Esophagus muscularis mucosa (tissue), 4 donors: Measurements from ENCODE around the gene ENDOU. TPM values are rescaled to one million over a fixed set of nuclear protein-coding genes. Genes with fewer than 3 reads are reported as not detected.

Experiments used
- DNase-seq: peaks from one replicate; pipeline ENCODE4 v3.0.0-alpha.2; 2017; ENCODE audit errors: extremely low spot score
- H3K27ac ChIP-seq, 4 donors: fragments of 200-600 bp; sonication (generic); replicated peaks in 1 of 4; 1 replicate in 3 of 4; 2 replicates in 1 of 4; pipeline ENCODE4 v1.5.1; 2016 to 2019; ENCODE audit warnings: mild to moderate bottlenecking in 1 of 4
- H3K27me3 ChIP-seq, 4 donors: fragments of 200-600 bp; sonication (generic); one replicate each; pipeline versions ENCODE4 v1.5.1 to v1.6.0; 2016 to 2019
- H3K36me3 ChIP-seq, 4 donors: fragments of 200-600 bp; sonication (generic); one replicate each; pipeline ENCODE4 v1.5.1; 2016 to 2019
- H3K4me1 ChIP-seq, 4 donors: fragments of 200-600 bp; sonication (generic); one replicate each; pipeline ENCODE4 v1.5.1; 2016 to 2019
- H3K4me3 ChIP-seq, 4 donors: fragments of 200-600 bp; sonication (generic); 1 replicate in 2 of 4; 2 replicates in 2 of 4; pipeline ENCODE4 v1.5.1; 2016 to 2019; ENCODE audit warnings: mild to moderate bottlenecking in 4 of 4, moderate library complexity in 1 of 4
- H3K9me3 ChIP-seq, 4 donors: fragments of 200-600 bp; sonication (generic); 1 replicate in 3 of 4; 2 replicates in 1 of 4; pipeline ENCODE4 v1.5.1; 2016 to 2019
- EP300 ChIP-seq: sonication (generic); formaldehyde crosslinking; IDR thresholded peaks from one replicate; pipeline ENCODE4 v1.6.1; 2017; ENCODE audit warnings: antibody characterized with exemption
- POLR2A ChIP-seq: fragments of 450-650 bp; IDR thresholded peaks from one replicate; pipeline ENCODE4 v1.6.1; 2017; ENCODE audit warnings: antibody characterized with exemption, moderate library complexity, mild to moderate bottlenecking, low read depth
- POLR2AphosphoS5 ChIP-seq, 2 donors: sonication (generic); formaldehyde crosslinking; IDR thresholded peaks; one replicate each; pipeline ENCODE4 v1.6.1; 2017; ENCODE audit warnings: antibody characterized with exemption in 2 of 2
- WGBS: methylation state at CpG from one replicate; pipeline ENCODE4 v1.1.5; 2018; 5-methylcytosine and 5-hydroxymethylcytosine counted together
- intact Hi-C: fragments of 100-400 bp; cut with DNase I; formaldehyde crosslinking; loops from one replicate; pipeline ENCODE4 v1.15.1; 2023
- total RNA-seq, 4 donors: library from RNA; depleted of rRNA; stranded (reverse); fragments of >200 nt; gene quantifications; one replicate each; pipeline versions ENCODE4 v1.1.0 to v1.2.1, GENCODE V29; 2016
- TF ChIP-seq, protein P1 (sequence below), 3 experiments: fragments of 200-600 bp in 2 of 3; fragments of 450-650 bp in 1 of 3; sonication (generic) in 2 of 3; IDR thresholded peaks; one replicate each; pipeline ENCODE4 v1.5.1; 2017 to 2019; ENCODE audit warnings: antibody characterized with exemption in 3 of 3, mild to moderate bottlenecking in 2 of 3, moderate library complexity in 1 of 3

The ENDOU gene
- total RNA-seq, 4 donors from 2014 or later, result 0.39 to 2.0 TPM; not detected in 2

DNA sequence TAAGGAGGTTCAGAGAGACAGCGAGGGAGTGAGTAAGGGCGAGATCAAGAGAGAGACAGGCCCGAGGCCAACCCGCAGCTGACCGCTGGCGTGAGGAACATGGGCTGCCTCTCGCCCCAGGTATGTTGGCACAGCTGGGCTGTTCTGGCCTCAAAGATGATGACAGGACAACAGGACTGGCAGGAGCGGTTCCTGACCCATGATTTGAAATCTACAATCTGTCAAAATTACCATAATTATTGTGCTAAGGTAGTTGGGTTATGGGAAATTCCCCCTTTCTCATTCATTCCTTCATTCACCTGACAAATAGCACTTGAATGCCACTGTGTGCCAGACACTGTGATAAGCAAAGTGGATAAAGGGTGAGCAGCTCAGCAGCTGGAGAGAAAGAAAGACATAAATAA is 5.1 kb upstream of the ENDOU start:
- Histone ChIP-seq H3K9me3 (no peaks in the 10 kb centered on the region), H3K36me3 (no peaks in the 10 kb centered on the region), H3K27me3 (no peaks in the 10 kb centered on the region), H3K4me1 (peaks cover 20 to 35% (median 26%) of the 10 kb centered on the region in 4 donors), H3K4me3 (no peak overlapping the region), H3K27ac (peak overlapping the region in 1 of 4 donors; percentile 8)
- no peak for DNase-seq
- intact Hi-C loops, result no loop called here
- WGBS, result 77% methylated on average over 8 of the region's 8 CpGs
- TF ChIP-seq, protein P1, sequence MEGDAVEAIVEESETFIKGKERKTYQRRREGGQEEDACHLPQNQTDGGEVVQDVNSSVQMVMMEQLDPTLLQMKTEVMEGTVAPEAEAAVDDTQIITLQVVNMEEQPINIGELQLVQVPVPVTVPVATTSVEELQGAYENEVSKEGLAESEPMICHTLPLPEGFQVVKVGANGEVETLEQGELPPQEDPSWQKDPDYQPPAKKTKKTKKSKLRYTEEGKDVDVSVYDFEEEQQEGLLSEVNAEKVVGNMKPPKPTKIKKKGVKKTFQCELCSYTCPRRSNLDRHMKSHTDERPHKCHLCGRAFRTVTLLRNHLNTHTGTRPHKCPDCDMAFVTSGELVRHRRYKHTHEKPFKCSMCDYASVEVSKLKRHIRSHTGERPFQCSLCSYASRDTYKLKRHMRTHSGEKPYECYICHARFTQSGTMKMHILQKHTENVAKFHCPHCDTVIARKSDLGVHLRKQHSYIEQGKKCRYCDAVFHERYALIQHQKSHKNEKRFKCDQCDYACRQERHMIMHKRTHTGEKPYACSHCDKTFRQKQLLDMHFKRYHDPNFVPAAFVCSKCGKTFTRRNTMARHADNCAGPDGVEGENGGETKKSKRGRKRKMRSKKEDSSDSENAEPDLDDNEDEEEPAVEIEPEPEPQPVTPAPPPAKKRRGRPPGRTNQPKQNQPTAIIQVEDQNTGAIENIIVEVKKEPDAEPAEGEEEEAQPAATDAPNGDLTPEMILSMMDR (IDR thresholded peaks at IDR 0.05), result no peak

DNA sequence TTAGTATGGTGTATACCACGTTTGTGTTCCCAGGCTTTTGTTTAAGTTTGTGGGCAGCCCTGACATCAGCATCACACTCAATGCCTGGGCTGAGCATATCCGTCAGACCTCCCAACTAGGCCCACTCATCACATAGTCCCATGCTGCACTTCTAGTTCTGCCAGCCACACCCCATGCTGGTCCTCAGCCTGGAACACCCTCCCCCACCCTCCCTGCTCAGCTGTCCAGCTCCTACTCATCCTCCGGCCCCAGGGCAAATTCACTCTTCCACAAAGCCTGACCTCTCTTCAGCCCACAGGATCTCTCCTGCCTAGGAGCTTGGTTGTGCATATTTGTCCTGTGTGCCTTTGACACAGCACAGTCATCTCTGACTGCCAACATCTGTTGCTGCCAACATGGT is 3.9 kb upstream of the ENDOU start:
- TF ChIP-seq, protein P1 (IDR thresholded peaks at IDR 0.05), result no peak
- TF ChIP-seq POLR2A (no peak), POLR2AphosphoS5 (IDR thresholded peaks at IDR 0.05) (no peak), EP300 (no peak)
- Histone ChIP-seq H3K27ac (no peak overlapping the region), H3K36me3 (no peaks in the 10 kb centered on the region), H3K4me1 (peaks cover 9 to 24% (median 15%) of the 10 kb centered on the region in 4 donors), H3K27me3 (no peaks in the 10 kb centered on the region), H3K9me3 (no peaks in the 10 kb centered on the region), H3K4me3 (no peak overlapping the region)
- 70% methylated on average over 3 of the region's 3 CpGs for WGBS
- no peak for DNase-seq
- intact Hi-C loops, result no loop called here

DNA sequence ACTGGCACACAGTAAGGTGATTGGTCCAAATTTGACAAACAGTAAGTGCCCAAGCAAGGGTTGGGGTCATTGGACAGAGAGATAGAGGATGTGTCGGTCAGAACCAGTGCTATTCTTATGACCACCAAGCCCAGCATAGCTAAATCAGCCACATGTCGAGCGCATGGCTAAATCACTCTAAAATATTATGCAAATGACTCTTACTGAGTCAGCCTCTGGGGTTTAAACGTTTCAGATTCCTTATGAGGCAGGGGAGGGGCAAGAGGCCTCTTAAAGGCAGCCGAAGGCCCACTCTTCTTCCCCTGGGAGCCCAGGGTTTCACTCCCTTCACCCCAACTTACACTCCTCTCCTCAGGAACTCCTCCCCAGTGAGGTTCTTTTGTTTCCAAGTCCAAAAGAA is 603 bp upstream of the ENDOU start:
- H3K9me3 ChIP-seq, result no peaks in the 10 kb centered on the region
- no peak overlapping the region for H3K4me3 ChIP-seq
- intact Hi-C loops, result no loop called here
- TF ChIP-seq POLR2A, result no peak
- no peak for TF ChIP-seq EP300
- no peak for TF ChIP-seq POLR2AphosphoS5 (IDR thresholded peaks at IDR 0.05)
- TF ChIP-seq, protein P1 (IDR thresholded peaks at IDR 0.05), result no peak
- H3K36me3 ChIP-seq, result peaks cover 0 to 6% (median 0%) of the 10 kb centered on the region in 4 donors
- no peaks in the 10 kb centered on the region for H3K27me3 ChIP-seq
- DNase-seq, result no peak
- no peak overlapping the region for H3K27ac ChIP-seq
- peaks cover 14 to 24% (median 16%) of the 10 kb centered on the region in 4 donors for H3K4me1 ChIP-seq
- 49% methylated on average over 5 of the region's 5 CpGs for WGBS

DNA sequence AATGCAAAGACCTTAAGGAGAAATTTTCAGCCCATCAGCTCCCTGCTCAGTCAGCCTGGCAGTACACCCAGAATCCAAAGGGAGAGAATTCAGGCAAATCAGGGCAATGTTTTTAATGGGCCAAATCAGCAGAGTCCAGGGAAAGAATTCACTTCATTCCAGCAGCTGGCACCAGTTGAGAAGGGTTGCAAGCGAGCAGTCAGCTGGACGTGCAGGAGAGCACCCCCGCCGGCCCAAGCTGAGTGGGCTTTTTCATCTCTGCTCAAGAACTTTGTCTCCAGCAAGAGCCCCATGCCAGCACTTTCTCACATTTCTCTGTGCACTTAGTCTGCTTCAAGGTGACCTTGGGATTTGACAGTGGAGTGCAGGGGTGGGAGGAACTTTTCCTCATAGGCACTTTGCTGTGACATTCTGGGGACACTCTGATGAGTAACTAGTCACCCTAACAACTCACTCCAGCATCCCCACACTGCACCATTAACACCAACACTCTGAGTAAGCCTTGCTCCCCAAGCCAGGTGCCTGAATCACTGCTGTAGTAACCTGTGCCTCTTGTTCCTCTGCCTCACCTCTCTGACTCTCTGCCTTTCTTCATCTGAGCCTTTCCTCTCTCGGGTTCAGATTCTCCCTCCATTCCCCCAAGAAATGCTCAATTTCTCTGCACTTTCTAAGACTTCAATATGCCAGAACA is 2.2 kb downstream of the ENDOU start:
- WGBS, result 92% methylated on average over 5 of the region's 5 CpGs
- Histone ChIP-seq H3K4me3 (no peak overlapping the region), H3K27me3 (no peaks in the 10 kb centered on the region), H3K36me3 (peaks cover 0 to 6% (median 0%) of the 10 kb centered on the region in 4 donors), H3K27ac (no peak overlapping the region), H3K4me1 (peaks cover 8 to 26% (median 18%) of the 10 kb centered on the region in 4 donors), H3K9me3 (no peaks in the 10 kb centered on the region)
- TF ChIP-seq POLR2A (no peak), EP300 (no peak), POLR2AphosphoS5 (IDR thresholded peaks at IDR 0.05) (no peak)
- TF ChIP-seq, protein P1 (IDR thresholded peaks at IDR 0.05), result no peak
- no peak for DNase-seq
- intact Hi-C loops, result no loop called here
